Endothelial cell of umbilical vein (primary cell): ENCODE data around the gene SEMA6C. TPM values are rescaled to one million over a fixed set of nuclear protein-coding genes. Genes with fewer than 3 reads are reported as not detected.

Experiments
- BruUV-seq: library from RNA; stranded (reverse); fragments of 400-500 nt; replicated peaks from 2 replicates; lab custom pipeline; 2021; lab: Mats Ljungman, UMichigan
- CTCF ChIA-PET: fragments of 300-600, 350-600 bp; sonication (Branson Sonifier 250); formaldehyde crosslinking; loops from one replicate; lab custom pipeline; 2021; ENCODE audit warnings: antibody characterized with exemption, inconsistent platforms; lab: Charles Lee
- POLR2A ChIA-PET: fragments of 300-600, 350-600 bp; sonication (Branson Sonifier 250); formaldehyde crosslinking; loops from one replicate; lab custom pipeline; 2021; ENCODE audit warnings: antibody characterized with exemption, inconsistent platforms; lab: Charles Lee
- DNase-seq: peaks from one replicate; pipeline ENCODE4 v3.0.0-alpha.2; 2011; ENCODE audit warnings: low read depth, low spot score
- FAIRE-seq: peaks from 2 replicates; lab custom pipeline; 2011; peaks lifted over from hg19 to GRCh38; lab: Jason Lieb, UNC
- H2AFZ ChIP-seq: 2 replicates; pipeline ENCODE4 v1.6.0; 2012; ENCODE audit warnings: low read depth, low read length, control low read depth, inconsistent platforms
- H3K27ac ChIP-seq: 2 replicates; pipeline ENCODE4 v1.5.1; 2011; ENCODE audit warnings: low read depth, mild to moderate bottlenecking, control low read depth, low read length, moderate library complexity; ENCODE audit not compliant: insufficient read depth
- H3K27me3 ChIP-seq, 2 experiments: 2 replicates each; pipeline versions ENCODE4 v1.6.0 to v1.6.1; 2011; ENCODE audit warnings: low read length in 2 of 2, mixed read lengths in 1 of 2; ENCODE audit not compliant: control insufficient read depth in 2 of 2, insufficient read depth in 2 of 2
- H3K36me3 ChIP-seq, 2 experiments: 2 replicates in 1 of 2; 3 replicates in 1 of 2; pipeline ENCODE4 v1.5.1; 2011; ENCODE audit warnings: low read length in 2 of 2, mild to moderate bottlenecking in 1 of 2, moderate library complexity in 1 of 2; ENCODE audit not compliant: control insufficient read depth in 2 of 2, insufficient read depth in 2 of 2; ENCODE audit errors: extremely low read depth in 1 of 2
- H3K4me1 ChIP-seq: 3 replicates; pipeline ENCODE4 v1.5.1; 2011; ENCODE audit warnings: mild to moderate bottlenecking, low read length; ENCODE audit not compliant: control insufficient read depth, insufficient read depth; ENCODE audit errors: extremely low read depth
- H3K4me2 ChIP-seq: 2 replicates; pipeline ENCODE4 v1.6.1; 2011; ENCODE audit warnings: low read length, control low read depth, mixed read lengths; ENCODE audit not compliant: insufficient read depth
- H3K4me3 ChIP-seq, 3 experiments: fragments of 200-600 bp in 1 of 3; sonication (generic), shearing (Covaris generic) in 1 of 3; replicated peaks in 1 of 3; 2 replicates each; pipeline ENCODE4 v1.5.1; 2011 to 2016; ENCODE audit warnings: control low read depth in 3 of 3, low read length in 3 of 3, mild to moderate bottlenecking in 2 of 3, inconsistent platforms in 1 of 3, low read depth in 1 of 3, moderate library complexity in 1 of 3; ENCODE audit not compliant: insufficient read depth in 1 of 3
- H3K79me2 ChIP-seq: 2 replicates; pipeline ENCODE4 v1.6.0; 2012; ENCODE audit warnings: low read length, inconsistent platforms; ENCODE audit not compliant: control insufficient read depth, insufficient read depth
- H3K9ac ChIP-seq: replicated peaks from 2 replicates; pipeline ENCODE3; 2011; ENCODE audit warnings: low read length, control low read depth; ENCODE audit not compliant: insufficient read depth; ENCODE audit errors: extremely low read depth
- H3K9me1 ChIP-seq: replicated peaks from 3 replicates; pipeline ENCODE4 v1.6.0; 2011; ENCODE audit warnings: mild to moderate bottlenecking, low read length; ENCODE audit not compliant: control insufficient read depth, insufficient read depth; ENCODE audit errors: extremely low read depth
- H3K9me3 ChIP-seq: replicated peaks from 2 replicates; pipeline ENCODE4 v1.5.1; 2012; ENCODE audit warnings: low read length, inconsistent platforms; ENCODE audit not compliant: control insufficient read depth, insufficient read depth
- H4K20me1 ChIP-seq: replicated peaks from 2 replicates; pipeline ENCODE3; 2011; ENCODE audit warnings: mild to moderate bottlenecking, low read length; ENCODE audit not compliant: control insufficient read depth, insufficient read depth; ENCODE audit errors: extremely low read depth
- EZH2 ChIP-seq: IDR thresholded peaks from 2 replicates; pipeline ENCODE4 v1.6.1; 2012; ENCODE audit warnings: borderline replicate concordance, low read depth, mild to moderate bottlenecking, moderate library complexity, low read length, inconsistent platforms; ENCODE audit not compliant: severe bottlenecking
- FOS ChIP-seq: IDR thresholded peaks from 2 replicates; pipeline ENCODE4 v1.6.1; 2011; ENCODE audit warnings: mild to moderate bottlenecking, low read length, moderate library complexity, borderline replicate concordance; ENCODE audit not compliant: insufficient read depth
- GATA2 ChIP-seq: IDR thresholded peaks from 2 replicates; pipeline ENCODE4 v1.7.0; 2011; ENCODE audit warnings: low read depth, mild to moderate bottlenecking, moderate library complexity, mixed read lengths, low read length; ENCODE audit not compliant: insufficient read length, insufficient read depth
- JUN ChIP-seq: IDR thresholded peaks from 2 replicates; pipeline ENCODE4 v1.6.1; 2011; ENCODE audit warnings: borderline replicate concordance, low read depth; ENCODE audit not compliant: insufficient read length, insufficient read depth
- MYC ChIP-seq: IDR thresholded peaks from one replicate; pipeline ENCODE4 v1.6.1; 2011; ENCODE audit warnings: mild to moderate bottlenecking, low read depth, low read length
- POLR2A ChIP-seq: IDR thresholded peaks from 2 replicates; pipeline ENCODE4 v1.6.1; 2012; ENCODE audit warnings: low read depth, mild to moderate bottlenecking, control low read depth, low read length
- POLR2AphosphoS5 ChIP-seq: IDR thresholded peaks from 2 replicates; pipeline ENCODE4 v1.6.1; 2012; ENCODE audit warnings: low read depth, mild to moderate bottlenecking, control low read depth, low read length, moderate library complexity; ENCODE audit not compliant: insufficient read depth
- dilution Hi-C: fragments of 300-500 bp; cut with MboI; formaldehyde crosslinking; loops from one replicate; pipeline ENCODE4 v1.15.0; 2019; ENCODE audit warnings: low sequenced_read_pairs; ENCODE audit not compliant: extremely low pct_ligation_motif_present
- intact Hi-C: fragments of 100-400 bp; cut with micrococcal nuclease; formaldehyde crosslinking; loops from one replicate; pipeline ENCODE4 v1.10.0; 2022
- polyA plus RNA-seq, 4 experiments: library from polyadenylated mRNA; depleted of rRNA in 3 of 4; stranded (reverse) in 3 of 4; unstranded in 1 of 4; fragments of >200 nt; gene quantifications; 2 replicates each; pipeline versions ENCODE4 v1.2.1 to v1.2.3, GENCODE V29; 2011 to 2012; ENCODE audit warnings: missing spikeins in 1 of 4
- total RNA-seq: library from RNA; stranded (reverse); gene quantifications from 2 replicates; pipeline ENCODE4 v1.2.3, GENCODE V29; 2021
- TF ChIP-seq, protein P1 (sequence below): IDR thresholded peaks from 2 replicates; pipeline ENCODE4 v1.6.1; 2011; ENCODE audit not compliant: insufficient read depth, insufficient read length
- TF ChIP-seq, protein P2 (sequence below), 2 donors: IDR thresholded peaks; 1 replicate in 1 of 2; 2 replicates in 1 of 2; pipeline ENCODE4 v1.5.1; 2011; ENCODE audit warnings: low read length in 2 of 2, mild to moderate bottlenecking in 2 of 2, moderate library complexity in 2 of 2, control low read depth in 1 of 2, inconsistent platforms in 1 of 2, low read depth in 1 of 2; ENCODE audit not compliant: insufficient read depth in 1 of 2; ENCODE audit errors: extremely low read depth in 1 of 2

The SEMA6C gene
- total and polyA plus RNA-seq, 2 donors (not counting 3 experiments of a cell fraction or from before 2014, with no cell fraction given): 53.0 to 71.9 TPM

DNA sequence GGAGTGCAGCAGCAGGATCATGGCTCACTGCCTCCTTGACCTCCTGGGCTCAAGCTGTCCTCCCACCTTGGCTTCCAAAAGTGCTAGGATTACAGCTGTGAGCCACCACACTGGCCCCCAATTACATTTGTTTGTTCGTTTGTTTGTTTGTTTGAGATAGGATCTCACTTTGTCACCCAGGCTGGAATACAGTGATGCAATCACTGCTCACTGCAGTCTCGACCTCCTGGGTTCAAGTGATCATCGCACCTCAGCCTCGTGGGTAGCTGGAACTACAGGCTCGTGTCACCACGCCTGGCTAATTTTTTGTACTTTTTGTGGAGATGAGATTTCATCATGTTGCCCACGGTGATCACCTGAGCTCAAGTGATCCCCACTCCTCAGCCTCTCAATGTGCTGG lies 45.6 kb upstream of the SEMA6C start:
- DNase-seq: no peak
- Histone ChIP-seq H3K9ac (no peak overlapping the region), H3K27ac (no peak overlapping the region), H3K36me3 (no peaks in the 10 kb centered on the region), H4K20me1 (no peaks in the 10 kb centered on the region), H3K27me3 (no peaks in the 10 kb centered on the region), H3K79me2 (peaks cover 27% of the 10 kb centered on the region), H3K9me1 (no peaks in the 10 kb centered on the region), H3K4me1 (peaks cover 10% of the 10 kb centered on the region), H3K9me3 (no peaks in the 10 kb centered on the region), H2AFZ (no peak overlapping the region), H3K4me2 (no peak overlapping the region), H3K4me3 (no peak overlapping the region)
- dilution Hi-C loops (no loop called here), intact Hi-C loops (loop anchor here (10.0 kb wide), 1 partner anchor 957 kb away; the partner anchor contains the start of gene ANP32E)
- POLR2A ChIA-PET: interaction anchor here (0.6 kb wide), 1 partner anchor 91 kb away, joined by 6 read pairs; no protein-coding TSS in a partner anchor
- no TSS peak for BruUV-seq
- no peak for FAIRE-seq
- CTCF ChIA-PET: no interaction called here
- TF ChIP-seq JUN (no peak), GATA2 (no peak), POLR2A (no peak), EZH2 (no peak), MYC (no peak), FOS (no peak), POLR2AphosphoS5 (no peak)
- TF ChIP-seq, protein P1, sequence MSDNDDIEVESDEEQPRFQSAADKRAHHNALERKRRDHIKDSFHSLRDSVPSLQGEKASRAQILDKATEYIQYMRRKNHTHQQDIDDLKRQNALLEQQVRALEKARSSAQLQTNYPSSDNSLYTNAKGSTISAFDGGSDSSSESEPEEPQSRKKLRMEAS: no peak
- TF ChIP-seq, protein P2, sequence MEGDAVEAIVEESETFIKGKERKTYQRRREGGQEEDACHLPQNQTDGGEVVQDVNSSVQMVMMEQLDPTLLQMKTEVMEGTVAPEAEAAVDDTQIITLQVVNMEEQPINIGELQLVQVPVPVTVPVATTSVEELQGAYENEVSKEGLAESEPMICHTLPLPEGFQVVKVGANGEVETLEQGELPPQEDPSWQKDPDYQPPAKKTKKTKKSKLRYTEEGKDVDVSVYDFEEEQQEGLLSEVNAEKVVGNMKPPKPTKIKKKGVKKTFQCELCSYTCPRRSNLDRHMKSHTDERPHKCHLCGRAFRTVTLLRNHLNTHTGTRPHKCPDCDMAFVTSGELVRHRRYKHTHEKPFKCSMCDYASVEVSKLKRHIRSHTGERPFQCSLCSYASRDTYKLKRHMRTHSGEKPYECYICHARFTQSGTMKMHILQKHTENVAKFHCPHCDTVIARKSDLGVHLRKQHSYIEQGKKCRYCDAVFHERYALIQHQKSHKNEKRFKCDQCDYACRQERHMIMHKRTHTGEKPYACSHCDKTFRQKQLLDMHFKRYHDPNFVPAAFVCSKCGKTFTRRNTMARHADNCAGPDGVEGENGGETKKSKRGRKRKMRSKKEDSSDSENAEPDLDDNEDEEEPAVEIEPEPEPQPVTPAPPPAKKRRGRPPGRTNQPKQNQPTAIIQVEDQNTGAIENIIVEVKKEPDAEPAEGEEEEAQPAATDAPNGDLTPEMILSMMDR (IDR thresholded peaks at IDR 0.05; ENCODE audit: extremely low read depth in 1 of 2, insufficient read depth in 1 of 2, low read depth in 1 of 2, low read length in 2 of 2): no peak
